ENCODE results near the gene SHC3. TPM values are rescaled to one million over a fixed set of nuclear protein-coding genes. Genes with fewer than 3 reads are reported as not detected.
A peak's percentile ranks its signal among the peaks of the same experiment; 100 is the strongest.

SHC3 gene
- total RNA-seq, 1 experiment from 2014 or later, result under 0.01 TPM

DNA sequence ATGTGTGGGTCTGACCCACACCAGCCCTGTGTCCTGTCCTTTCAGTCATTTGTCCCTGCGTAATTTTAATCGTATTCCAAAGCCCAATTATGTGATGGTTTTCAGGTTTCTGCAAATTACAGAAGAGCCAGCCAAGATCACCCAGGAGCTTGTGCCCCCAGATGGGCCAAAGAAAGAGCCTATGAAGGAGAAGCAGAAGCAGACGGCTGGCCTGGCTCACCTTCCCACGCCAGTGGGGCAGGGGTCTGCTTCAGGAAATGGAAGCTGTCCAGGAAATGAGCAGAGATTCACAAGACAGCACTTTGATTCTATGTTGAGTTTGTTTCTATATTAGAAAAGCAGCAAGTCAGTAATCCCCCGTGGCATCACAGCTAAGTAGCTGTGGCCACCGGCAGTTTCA is 175.6 kb downstream of the SHC3 start:
- no peak for DNase-seq (ENCODE audit: low read depth)

DNA sequence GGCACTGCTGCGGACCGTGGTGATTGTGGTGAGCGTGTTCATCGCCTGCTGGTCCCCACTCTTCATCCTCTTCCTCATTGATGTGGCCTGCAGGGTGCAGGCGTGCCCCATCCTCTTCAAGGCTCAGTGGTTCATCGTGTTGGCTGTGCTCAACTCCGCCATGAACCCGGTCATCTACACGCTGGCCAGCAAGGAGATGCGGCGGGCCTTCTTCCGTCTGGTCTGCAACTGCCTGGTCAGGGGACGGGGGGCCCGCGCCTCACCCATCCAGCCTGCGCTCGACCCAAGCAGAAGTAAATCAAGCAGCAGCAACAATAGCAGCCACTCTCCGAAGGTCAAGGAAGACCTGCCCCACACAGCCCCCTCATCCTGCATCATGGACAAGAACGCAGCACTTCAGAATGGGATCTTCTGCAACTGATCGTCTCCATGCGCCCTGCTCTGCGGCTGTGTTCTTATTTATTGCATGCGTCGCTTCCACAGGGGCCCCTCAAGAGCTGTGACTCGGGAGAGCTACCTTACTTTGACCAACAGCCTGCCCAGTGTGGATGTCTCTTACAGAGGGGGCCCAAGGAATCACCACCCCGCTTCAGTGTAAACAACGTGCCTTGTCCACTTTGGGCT is 176.6 kb downstream of the SHC3 start:
- no peak for DNase-seq (ENCODE audit: low read depth)

DNA sequence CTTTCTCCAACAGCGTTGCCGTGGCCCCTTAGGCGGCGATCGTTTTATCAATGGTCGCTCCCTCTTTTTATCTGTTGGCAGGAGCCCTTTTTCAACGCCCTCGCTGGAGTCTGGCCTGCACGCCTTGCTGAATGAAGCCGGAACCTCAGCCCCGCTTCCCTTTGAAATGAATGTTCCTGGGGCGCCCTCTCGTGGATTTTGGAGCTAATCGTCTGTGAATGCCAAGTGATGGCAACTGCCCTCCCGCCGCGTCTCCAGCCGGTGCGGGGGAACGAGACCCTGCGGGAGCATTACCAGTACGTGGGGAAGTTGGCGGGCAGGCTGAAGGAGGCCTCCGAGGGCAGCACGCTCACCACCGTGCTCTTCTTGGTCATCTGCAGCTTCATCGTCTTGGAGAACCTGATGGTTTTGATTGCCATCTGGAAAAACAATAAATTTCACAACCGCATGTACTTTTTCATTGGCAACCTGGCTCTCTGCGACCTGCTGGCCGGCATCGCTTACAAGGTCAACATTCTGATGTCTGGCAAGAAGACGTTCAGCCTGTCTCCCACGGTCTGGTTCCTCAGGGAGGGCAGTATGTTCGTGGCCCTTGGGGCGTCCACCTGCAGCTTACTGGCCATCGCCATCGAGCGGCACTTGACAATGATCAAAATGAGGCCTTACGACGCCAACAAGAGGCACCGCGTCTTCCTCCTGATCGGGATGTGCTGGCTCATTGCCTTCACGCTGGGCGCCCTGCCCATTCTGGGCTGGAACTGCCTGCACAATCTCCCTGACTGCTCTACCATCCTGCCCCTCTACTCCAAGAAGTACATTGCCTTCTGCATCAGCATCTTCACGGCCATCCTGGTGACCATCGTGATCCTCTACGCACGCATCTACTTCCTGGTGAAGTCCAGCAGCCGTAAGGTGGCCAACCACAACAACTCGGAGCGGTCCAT is 177.4 kb downstream of the SHC3 start:
- DNase-seq (ENCODE audit: low read depth), result peak; percentile 74

DNA sequence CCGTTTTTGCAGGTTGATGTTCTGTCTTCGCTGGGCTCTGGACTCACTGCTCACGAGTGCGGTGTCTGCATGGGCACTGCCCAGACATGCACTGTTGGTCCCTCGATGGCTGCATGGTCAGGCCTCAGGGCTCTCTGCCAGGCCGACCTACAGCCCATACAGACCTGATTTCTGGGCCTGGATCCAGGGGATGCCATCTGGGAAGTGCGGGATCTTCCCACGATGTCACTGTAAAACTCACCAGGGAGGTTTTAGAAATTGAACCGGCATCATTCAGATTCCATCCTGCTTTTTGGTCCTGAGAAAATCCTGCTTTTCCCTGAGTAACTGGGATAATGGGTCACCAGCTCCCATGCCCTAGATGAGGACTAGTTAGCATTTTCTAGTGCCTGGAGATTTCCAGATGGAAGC is 178.2 kb downstream of the SHC3 start:
- DNase-seq (ENCODE audit: low read depth), result no peak

DNA sequence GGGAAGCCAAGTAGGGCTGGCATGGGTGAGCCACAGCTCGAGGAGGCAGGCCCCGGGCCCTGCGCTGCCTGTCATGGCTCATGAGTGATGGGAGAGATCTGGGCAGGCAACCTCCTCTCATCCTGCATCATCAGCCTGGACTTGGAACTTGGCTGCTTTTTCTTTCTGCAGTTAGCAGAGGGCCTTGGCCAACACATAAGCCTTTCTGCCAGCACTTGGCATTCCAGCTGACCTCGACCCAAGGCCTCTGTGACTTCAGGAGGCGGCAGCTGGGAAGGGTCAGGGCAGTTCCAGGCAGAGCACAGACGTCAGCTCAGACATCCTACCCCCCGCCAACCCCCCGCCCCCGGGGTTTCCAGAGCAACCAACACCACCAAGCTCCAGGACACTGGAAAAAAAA is 179.7 kb downstream of the SHC3 start:
- peak; percentile 32 for DNase-seq (ENCODE audit: low read depth)

DNA sequence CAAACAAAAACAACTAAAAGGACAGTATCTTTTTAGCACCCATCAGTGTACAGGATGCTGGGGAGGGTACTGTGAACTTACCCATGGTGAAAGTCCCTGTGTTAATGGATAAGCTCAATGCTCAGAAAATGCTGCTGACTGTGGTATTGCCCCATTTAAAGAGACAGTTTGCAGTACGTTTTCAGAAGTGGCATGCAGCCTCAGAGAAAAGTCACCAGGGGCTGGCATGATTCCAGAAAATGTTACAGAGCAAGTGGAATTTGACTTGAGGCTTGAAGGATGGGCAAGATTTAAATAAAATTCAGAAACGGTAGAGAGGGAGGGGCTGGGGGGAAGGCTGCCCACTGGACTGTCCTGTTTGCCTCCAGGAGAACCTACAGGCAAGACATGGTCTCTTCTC is 180.1 kb downstream of the SHC3 start:
- DNase-seq (ENCODE audit: low read depth), result no peak

DNA sequence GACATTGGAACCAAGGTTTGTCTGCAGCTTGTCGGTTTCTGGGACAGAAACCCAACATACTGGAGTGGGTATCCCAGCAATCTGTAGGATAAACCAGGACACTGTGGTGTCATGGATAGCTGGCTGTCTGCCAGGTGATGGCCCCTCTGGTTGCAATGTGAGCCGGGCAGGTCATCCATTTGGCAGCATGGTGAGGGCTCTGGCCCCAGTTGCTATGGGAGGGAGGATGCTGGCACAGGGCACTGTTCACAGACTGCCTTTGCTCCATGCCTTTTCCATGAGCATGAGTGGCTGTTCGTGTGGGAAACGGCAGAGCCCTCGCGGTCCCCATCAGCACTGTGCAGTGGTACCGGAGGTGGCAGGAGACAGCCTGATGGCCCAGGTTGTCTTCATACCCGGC is 181.0 kb downstream of the SHC3 start:
- no peak for DNase-seq (ENCODE audit: low read depth)

DNA sequence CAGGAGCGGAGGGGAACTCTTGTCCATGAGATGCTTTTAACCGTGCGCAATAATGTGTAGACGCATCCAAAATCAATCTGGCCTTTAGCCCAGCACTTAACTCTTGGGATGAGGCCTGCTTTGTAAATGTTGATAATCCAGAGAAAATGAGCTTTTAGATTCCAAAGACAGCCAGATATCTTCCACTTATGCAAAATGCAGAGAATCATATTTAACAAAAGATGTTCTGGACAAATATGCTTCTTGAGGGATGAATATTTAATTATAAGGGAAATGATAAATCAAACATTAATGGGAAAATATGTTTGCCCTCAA is 181.7 kb downstream of the SHC3 start:
- no peak for DNase-seq (ENCODE audit: low read depth)

DNA sequence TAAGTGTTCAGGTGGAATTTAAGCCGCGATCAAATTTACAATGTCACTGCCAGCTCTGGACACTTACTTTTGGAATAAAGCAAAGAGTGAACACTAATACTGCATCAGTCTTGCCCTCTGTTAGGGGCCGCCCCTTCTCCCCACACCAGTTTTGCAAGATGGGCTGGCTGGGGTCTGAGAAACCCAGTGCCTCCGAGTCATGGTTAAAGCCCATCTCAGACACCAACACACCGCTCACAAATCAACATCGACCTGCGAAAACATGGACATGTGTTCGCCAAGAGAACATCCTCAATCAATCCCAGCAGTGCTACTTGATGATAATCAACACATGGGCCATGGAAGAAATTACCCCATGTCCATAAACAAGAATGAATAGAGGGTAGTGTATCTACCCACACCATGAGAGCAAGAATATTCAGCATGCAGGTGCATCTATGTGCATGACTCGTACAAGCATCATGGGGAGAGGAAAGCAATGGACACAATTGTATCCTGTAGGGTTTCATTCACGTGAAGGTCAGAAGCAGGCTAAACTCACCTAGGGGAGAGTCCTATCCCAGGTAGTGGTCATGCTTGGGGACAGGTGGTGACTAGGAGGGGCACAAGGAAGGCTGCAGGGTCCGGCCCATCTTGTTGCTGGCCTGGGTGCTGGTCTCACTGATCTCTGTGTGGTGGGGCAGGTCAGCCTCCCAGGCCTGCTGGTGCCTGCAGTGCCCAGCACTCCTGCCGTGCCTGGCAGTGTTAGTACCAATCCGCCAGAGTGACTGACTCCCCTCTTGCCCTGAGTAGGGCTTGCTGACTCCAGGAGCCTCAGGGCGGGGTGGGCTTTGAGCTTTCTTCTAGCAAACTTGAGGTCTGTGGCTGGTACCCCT is 182.3 kb downstream of the SHC3 start:
- no peak for DNase-seq (ENCODE audit: low read depth)

DNA sequence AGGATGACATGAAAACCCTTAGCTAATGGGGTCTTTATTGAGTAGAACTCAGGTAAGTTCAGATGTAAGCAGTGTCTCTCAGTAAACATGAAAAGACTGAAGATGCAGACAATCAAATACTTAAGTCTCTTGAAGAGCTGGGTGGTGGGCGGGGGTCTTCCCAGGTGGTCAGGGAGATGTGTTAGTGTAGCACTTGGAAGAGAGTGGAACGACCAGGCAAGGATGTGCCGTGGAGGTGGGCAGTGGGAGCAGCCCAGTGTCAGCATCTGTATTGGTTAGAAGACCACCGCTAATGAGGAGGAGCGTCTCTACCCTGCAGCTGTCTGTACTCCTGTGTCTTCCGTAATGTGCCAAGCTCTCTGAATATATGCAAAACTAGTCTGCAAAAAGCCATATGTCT is 183.0 kb downstream of the SHC3 start:
- no peak for DNase-seq (ENCODE audit: low read depth)

DNA sequence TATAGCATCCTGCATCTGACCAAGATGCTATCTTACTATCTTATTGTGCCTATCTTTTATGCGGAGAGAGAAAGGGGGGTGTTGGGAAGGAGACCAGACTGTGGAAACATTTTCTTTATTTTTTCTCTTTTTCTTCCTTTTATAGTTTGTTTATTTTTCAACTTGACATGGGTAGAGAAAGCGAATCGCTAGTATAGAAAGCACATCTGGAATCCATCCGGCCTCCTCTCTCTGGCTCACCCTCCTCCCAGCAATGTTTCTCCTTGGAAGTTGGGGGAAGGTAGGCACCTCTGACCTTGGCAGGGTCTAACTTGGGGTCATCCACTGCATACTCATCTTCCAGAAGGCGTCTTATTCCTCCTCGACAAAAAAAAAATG is 183.4 kb downstream of the SHC3 start:
- no peak for DNase-seq (ENCODE audit: low read depth)

DNA sequence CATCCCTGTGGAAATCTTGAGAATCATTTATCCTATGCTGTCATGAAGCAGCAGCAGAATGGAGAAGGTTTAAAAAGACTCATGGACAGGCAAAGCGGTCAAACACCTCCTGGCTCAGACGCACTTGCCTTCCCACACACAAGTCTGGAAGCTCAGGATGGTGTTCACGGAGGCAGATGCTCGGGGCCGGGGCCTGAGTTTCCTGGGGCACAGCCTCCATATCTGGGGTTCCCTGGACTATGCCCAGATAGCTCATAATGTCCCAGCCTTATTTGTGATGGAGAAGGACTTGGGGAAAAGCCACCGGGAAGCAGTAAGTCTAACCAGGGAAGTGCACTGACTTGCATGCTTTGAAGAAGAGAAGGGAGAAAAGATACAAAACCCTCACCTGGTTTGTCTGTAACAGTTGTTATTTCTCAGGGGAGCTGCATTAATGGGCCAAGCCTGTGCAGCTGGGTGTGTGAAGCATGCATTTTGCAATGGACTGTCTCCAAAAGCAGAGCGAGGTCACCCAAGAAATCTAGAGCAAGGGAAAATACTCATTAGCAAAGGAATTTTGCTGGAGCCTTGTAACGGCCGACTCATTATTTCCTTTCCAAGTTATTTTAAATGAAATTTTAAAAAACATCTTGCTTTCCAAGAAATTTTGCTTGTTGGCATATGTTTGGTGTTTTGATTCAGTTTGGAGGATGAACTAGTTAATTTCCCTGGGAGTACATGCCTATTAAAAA is 184.0 kb downstream of the SHC3 start:
- DNase-seq (ENCODE audit: low read depth), result no peak

DNA sequence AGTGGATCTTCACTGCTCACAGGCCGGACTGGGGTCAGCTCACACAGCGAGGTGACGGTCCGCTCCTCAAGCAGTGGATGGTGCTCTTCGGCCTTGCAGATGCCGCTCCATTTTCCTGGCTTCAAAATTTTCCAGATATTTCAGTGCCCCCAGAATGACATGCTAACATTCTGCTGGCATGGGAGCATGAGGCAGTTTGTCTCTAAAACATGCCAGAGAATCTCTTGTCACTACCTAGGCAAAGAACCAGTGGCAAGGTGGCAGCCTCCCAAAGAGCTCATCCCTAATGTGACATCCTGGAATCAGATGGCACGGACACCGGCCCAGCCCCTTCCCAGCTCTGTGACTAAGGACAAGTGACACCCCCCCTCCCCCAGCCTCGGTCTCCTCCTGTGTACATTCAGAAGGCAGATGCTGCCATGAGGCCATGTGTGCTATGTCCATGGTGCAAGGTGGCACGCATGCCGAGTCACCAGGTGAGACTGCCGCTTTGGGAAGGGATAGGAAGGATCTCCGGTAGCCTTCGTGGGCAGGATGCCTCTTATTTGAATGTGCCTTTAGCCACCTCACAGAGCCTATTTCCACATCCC is 184.7 kb downstream of the SHC3 start:
- DNase-seq (ENCODE audit: low read depth), result no peak

DNA sequence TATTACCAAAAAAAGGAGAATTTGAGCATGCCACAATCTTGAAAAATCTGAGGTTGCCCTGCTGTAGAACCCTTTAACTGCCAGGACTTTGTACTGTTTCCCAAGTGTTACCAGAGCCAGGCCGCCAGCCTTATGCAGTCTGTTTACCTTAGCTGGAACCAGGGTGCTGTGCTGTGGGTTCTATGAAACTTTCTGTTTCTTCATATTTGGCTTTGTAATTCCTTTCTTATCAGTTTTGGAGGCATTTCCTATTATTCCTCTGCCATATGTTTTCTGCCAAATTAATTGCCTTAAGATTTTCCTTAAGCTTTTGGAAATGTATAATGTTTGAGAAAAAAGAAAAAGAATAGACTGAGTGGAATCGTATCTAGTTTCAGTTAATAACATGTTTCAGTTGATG is 185.3 kb downstream of the SHC3 start:
- DNase-seq (ENCODE audit: low read depth), result no peak

DNA sequence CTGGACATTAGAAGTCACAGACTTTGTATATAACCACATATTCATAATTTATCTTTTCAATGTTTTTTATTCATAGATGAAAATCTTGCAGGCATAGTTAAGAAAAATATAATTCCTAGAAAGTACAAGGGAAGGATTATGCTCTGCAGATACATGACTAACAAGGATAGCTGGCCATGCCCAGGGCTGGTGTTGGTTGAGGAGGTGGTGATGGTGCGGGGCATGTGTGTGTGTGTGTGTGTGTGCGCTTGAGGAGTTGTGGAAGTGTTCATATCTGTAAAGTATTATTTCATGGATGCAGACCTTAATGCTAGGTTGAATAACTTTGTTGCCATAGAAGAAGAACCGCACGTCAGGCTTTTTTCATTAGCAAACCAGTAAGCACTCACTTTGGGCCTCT is 186.1 kb downstream of the SHC3 start:
- DNase-seq (ENCODE audit: low read depth), result no peak

DNA sequence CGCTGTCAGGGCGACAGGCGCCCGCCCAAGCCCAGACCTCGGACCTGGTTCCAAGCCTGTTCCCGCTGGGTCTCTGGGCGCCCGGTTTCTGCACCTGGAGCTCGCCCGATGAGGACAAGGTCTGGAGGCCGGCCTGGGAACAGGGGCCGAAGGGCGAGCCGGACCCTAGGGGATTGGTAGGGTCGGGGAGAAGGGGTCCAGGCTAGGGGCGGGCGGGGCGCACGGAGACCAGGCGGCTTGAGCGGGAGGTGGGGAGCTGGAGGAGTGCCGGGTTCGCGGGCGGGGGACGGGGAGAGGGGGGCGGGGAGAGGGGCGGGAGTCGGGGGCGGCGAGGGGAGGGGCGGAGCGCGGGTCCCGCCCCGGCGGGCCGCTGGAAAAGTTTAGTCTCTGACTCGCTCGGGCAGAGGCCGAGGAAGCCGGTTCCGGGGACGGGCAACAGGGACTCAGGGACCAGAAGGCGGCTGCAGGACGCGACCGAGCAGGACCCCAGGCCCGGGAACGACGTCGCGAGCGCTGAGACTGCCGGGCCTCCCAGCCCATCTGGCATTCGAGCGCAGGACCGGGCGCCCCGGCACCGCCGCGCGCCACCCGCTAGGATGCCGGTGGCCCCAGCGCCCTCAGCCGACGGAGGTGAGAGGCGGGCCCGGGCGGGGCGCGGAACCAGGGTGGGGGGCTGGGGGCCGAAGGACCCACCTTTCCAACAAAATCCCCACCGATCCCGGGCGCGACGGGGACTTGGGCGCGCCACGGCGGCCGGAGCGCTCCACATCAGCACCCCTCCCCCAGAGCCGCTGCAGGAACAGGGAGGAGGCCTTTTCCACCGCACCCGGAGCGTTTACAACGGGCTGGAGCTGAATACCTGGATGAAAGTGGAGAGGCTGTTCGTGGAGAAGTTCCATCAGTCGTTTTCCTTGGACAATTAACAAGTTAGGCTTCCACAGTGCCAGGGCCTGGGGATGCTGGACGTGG is 187.3 kb downstream of the SHC3 start, which contains the start of gene S1PR3:
Gene S1PR3 (plus strand): TSS at position 403 of the 969 bp plus-strand sequence. CDS start 9,733 bp downstream, outside the sequence.
- DNase-seq (ENCODE audit: low read depth), result no peak

DNA sequence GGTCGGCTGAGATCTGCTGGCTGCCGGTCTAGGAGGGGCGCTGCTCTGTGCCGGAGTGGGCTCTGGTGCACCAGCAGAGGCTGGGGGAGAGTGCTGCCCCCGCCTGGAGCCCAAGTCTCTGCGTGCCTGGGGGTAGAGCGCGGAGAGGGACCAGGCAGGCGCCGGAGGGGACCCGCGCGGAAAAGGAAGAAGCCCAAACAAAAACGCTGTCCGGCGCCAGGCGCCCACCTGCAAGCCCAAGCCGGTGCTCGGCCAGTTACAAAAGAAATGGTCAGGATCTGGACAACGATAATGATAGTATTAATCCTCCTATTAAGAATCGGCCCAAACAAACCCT is 187.9 kb downstream of the SHC3 start:
- DNase-seq (ENCODE audit: low read depth), result no peak

DNA sequence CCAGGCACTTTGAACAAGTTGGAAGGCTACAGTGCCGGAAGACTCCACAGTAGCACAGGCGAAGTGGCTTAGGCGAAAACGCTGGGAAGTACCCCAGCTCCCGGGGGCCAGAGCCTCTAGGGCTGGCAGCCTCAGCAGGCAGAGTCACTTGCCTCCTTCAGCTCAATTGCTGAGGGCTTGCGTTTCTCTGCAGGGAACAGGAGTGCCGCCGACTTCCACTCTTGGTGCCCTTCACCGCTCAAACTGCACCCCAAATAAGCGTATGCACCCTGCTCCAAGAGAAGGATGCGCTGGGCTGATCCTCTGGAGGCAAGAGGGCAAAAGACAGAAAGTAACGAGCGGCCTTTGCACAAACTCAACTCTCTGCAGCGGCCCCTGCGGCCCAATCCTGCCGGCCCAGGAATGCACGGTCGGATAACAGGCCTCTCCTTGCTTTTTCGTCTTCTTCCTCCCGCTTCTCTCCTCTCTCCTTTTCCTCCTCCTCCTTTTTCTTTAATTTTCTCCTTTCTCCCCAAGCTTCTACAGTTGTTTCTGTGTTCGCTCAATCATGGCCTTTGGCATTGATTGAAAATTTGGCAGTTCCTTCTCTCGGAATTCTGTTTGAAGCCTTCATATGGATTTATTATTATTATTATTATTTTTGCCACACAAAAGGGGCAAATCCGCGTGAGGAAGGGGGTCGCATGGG is 188.4 kb downstream of the SHC3 start:
- no peak for DNase-seq (ENCODE audit: low read depth)

All from LHCN-M2 (cell line).